LNCaP clone FGC (cell line): ENCODE data around the gene HIPK1.

Experiments used
- DNase-seq: peaks from one replicate; pipeline ENCODE4 v3.0.0-alpha.2; 2011; ENCODE audit warnings: low read depth
- H3K4me3 ChIP-seq: 2 replicates; pipeline ENCODE4 v1.5.1; 2011; ENCODE audit warnings: mild to moderate bottlenecking, low read depth, low read length, control low read depth
- TF ChIP-seq, protein P1 (sequence below): IDR thresholded peaks from 2 replicates; pipeline ENCODE4 v1.5.1; 2012; ENCODE audit warnings: mild to moderate bottlenecking; ENCODE audit not compliant: control insufficient read depth, insufficient read depth; ENCODE audit errors: extremely low read depth

Gene HIPK1

DNA sequence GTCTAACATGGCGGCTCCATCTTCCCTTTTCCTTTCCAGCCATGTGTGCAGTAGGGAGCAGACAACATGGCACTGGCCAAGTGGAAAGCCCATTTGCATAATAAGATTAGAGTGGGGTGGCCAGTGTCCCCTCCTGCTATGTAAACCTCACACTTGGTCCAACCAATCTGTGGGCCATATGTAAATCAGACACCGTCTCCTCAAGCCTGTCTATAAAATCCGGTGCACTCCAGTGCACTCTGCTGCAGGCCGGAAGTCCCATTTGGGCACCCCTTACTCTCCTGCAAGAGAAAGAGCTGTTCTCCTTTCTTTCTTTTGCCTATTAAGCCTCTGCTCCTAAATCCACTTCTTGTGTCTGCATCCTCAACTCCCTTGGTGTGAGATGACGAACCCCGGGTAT lies 94.3 kb downstream of the HIPK1 start:
- H3K4me3 ChIP-seq = no peak overlapping the region
- no peak for DNase-seq
- TF ChIP-seq, protein P1, sequence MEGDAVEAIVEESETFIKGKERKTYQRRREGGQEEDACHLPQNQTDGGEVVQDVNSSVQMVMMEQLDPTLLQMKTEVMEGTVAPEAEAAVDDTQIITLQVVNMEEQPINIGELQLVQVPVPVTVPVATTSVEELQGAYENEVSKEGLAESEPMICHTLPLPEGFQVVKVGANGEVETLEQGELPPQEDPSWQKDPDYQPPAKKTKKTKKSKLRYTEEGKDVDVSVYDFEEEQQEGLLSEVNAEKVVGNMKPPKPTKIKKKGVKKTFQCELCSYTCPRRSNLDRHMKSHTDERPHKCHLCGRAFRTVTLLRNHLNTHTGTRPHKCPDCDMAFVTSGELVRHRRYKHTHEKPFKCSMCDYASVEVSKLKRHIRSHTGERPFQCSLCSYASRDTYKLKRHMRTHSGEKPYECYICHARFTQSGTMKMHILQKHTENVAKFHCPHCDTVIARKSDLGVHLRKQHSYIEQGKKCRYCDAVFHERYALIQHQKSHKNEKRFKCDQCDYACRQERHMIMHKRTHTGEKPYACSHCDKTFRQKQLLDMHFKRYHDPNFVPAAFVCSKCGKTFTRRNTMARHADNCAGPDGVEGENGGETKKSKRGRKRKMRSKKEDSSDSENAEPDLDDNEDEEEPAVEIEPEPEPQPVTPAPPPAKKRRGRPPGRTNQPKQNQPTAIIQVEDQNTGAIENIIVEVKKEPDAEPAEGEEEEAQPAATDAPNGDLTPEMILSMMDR = no peak

DNA sequence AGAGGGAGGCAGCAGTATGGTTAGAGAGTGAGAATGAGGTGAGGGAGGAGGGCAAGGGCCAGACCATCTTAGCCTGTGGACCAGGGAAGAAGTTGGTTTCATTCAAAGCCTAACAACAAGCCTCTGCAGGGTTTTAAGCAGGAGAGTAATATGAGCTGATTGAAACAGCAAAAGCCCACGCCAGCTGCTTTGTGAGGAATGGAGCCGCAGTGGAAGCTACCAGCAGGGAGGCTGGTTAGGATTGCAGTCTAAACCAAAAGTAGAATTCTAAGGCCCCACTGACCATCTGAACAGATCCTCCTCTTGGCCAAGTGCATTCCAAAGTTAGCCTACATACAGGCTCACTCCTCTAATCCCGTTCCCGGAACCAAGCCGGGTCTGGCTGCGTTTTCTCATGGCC lies 94.9 kb downstream of the HIPK1 start:
- TF ChIP-seq, protein P1 = no peak
- DNase-seq = no peak
- no peak overlapping the region for H3K4me3 ChIP-seq

DNA sequence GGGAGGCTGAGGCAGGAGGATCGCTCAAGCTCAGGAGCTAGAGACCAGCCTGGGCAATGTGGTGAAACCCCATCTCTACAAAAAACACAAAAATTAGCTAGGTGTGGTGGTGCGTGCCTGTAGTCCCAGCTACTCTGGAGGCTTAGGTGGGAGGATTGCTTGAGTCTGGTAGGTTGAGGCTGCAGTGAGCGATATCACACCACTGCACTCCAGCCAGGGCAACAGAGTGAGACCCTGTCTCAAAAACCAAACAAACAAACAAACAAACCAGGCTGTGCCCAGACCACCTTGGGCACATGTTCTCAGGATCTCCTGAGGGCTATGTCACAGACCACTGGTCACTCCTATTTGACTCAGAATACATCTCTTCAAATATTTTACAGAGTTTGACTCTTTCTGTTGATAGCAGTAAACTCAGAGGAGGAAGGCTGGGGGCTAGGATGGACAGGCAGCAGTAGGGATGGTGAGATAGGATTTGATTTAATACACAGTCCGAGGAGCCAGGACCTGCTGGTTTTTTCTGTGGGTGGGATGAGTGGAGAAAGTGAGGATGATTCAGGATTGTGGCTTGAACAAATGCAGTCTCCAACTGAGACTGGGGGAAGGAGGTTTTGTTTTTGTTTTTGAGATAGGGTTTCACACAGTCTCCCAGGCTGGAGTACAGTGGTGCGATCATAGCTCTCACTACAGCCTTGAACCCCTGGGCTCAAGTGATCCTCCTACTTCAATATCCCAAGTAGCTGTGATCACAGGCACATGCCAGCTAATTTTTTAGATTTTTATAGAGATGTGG lies 96.7 kb downstream of the HIPK1 start:
- H3K4me3 ChIP-seq = no peak overlapping the region
- no peak for DNase-seq
- TF ChIP-seq, protein P1 = no peak

DNA sequence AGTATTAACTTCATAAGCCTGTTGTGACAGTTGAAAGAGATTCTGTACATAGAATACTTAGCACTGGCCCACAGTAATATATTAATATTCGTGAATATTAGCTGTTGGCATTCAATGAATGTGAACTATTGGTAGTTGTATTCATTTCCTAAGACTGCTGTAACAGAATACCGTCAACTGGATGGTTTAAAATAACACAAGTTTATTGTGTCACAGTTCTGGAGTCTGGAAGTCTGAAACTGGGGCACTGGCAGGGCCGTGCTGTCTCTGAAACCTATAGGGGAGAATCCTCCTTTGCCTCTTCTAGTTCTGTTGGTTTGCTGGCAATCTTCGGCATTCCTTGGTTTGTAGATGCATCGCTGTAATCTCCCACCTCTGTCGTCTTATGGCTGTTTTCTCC lies 97.7 kb downstream of the HIPK1 start:
- H3K4me3 ChIP-seq = no peak overlapping the region
- TF ChIP-seq, protein P1 = no peak
- DNase-seq = no peak
